Dermis microvascular lymphatic vessel endothelial cell (primary cell): ENCODE results near the gene TYW1B. TPM values are rescaled to one million over a fixed set of nuclear protein-coding genes. Genes with fewer than 3 reads are reported as not detected.
"Not testable (repeated sequence)": the region's sequence is repeated elsewhere in the genome, so short reads cannot be mapped to it uniquely, and the experiment has no call there.

Experiments
- DNase-seq, 2 donors: peaks; one replicate each; pipeline versions ENCODE4 v3.0.0 to v3.0.0-alpha.2; 2010; ENCODE audit warnings: low read depth in 2 of 2
- total RNA-seq: library from RNA; depleted of rRNA; stranded (reverse); fragments of >200 nt; gene quantifications from 2 replicates; pipeline ENCODE4 v1.2.1, GENCODE V29; 2014

The TYW1B gene
- total RNA-seq, 1 donor from 2014 or later, result 3.7 TPM

DNA sequence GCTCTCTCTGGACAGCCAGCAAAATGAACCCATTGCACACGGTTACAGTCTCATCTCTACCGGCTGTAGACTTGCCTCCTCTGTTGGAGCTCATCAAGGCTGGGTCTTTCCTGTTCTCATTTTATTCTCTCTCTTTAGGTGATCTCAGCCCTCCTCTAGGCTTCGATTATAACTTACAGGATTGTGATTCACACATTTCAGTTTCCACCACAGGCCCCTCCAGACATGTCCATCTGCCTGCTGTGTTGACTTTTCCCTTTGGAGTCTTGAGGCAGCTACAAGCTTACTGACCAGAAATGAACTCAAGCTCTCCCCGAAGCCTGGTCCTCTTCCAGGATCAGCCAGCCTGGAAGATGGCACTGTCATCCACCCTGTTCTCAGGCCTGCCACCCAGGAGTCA lies 268.5 kb downstream of the TYW1B start:
- not testable (repeated sequence) for DNase-seq

DNA sequence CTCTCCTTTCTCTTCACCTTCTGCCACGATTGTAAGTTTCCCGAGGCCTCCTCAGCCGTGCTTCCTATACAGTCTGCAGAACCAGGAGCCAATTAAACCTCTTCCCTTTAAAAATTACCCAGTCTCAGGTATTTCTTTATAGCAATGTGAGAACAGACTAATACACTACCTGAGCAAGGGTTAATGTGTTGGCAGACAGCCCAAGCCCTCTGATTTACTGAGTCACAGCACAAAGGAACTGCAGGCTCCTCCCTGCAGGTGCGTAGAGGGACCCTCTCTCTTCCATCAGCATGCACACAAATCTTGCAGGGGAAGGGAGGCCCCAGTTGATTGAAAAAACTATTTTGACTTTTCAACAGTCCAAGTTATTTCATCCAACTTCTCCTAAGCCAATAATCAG lies 271.3 kb downstream of the TYW1B start:
- not testable (repeated sequence) for DNase-seq

GRCh38 chr7:72555238-72555637 lies 272.8 kb downstream of the TYW1B start:
- DNase-seq, result not testable (repeated sequence)

DNA sequence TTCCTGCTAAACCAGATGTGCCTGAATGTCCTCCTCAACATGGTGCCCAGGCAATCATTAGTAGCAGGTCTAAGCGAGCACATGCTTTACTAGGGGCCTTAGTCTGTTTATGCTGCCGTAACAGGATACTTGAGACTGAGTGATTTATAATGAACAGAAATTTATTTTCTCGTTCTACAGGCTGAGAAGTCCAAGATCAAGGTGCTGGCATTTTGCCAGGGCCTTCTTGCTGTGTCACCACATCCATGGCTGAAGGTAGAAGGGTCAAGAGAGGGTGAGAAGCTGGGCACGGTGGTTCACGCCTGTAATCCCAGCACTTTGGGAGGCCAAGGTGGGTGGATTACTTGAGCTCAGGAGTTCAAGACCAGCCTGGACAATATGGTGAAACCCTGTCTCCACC lies 273.6 kb downstream of the TYW1B start:
- DNase-seq, result not testable (repeated sequence)

DNA sequence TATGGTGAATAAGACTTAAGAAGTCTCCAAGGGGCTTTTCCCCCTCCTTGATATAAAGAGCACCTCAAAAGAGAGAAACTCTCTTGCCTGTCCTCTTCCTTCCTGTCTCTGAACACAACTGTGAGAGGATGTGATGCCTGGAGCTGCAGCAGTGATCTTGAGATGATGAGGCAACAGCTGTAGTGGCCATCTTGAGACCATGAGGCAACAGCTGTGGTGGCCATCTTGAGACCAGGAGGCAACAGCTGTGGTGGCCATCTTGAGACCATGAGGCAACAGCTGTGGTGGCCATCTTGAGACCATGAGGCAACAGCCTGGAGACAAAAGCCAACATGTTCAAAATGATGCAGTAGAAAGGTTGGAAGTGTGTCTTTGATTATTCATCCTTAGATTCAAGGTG lies 277.5 kb downstream of the TYW1B start:
- DNase-seq, result not testable (repeated sequence)

GRCh38 chr7:72546586-72547237 lies 281.3 kb downstream of the TYW1B start:
- not testable (repeated sequence) for DNase-seq

DNA sequence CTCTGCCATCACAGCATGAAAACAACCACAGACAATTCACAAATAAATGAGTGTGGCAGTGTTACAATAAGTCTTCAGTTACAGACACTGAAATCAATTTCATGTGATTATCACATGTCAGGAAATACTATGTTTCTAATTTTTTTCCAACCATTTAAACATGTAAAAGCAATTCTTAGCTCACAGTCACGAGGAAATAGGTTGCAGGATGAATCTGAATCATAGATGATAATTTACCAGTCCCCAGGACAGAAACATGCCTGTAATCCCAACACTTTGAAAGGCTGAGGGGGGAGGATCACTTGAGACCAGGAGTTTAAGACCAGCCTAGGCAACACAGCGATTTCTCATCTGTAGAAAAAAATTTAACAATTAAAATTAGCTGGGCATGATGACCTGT lies 283.5 kb downstream of the TYW1B start:
- DNase-seq, result not testable (repeated sequence)

- no peak for DNase-seq
These were observed 287.1 kb downstream of the TYW1B start for GRCh38 chr7:72540923-72541322.

DNA sequence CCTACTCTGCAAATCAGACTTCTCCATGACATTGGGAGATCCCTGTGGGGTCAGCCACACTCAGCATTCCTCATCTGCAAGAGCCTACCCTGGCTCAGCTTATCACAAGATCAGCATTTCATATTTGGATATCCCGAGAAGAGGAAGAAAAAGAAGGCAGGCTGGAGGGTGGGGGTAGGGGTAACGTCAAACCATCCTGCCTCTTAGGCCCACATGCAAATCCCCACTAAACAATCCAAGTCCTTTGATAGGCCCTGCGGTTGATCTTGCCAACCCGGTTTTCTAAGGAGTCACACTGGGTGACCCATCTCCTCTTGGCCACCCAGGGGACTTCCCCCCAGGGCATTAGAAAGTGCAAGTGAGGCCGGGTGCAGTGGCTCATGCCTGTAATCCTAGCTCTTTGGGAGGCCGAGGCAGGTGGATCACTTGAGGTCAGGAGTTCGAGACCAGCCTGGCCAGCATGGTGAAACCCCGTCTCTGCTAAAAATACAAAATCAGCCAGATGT lies 287.8 kb downstream of the TYW1B start:
- no peak for DNase-seq

- DNase-seq, result no peak
These were observed 288.3 kb downstream of the TYW1B start for GRCh38 chr7:72539702-72540101.

DNA sequence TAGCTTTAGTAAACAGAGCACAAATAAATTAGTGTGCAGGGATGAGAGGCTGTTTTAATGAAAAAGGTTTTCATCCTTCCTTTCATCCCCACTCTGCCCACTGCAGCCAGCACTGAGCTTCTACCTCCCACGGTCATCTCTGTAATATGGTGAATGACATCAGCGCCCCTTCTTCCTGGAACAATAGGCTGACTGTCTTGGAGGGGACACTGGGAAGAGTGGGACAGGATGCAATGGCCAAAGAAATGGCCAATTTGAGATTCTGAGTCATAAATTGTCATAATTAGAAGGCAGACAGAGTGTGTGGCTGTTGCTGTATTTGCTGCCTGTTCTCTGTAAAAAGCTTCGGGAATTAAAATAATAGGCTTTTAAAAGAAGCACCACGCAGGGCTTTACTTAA lies 289.1 kb downstream of the TYW1B start:
- no peak for DNase-seq

DNA sequence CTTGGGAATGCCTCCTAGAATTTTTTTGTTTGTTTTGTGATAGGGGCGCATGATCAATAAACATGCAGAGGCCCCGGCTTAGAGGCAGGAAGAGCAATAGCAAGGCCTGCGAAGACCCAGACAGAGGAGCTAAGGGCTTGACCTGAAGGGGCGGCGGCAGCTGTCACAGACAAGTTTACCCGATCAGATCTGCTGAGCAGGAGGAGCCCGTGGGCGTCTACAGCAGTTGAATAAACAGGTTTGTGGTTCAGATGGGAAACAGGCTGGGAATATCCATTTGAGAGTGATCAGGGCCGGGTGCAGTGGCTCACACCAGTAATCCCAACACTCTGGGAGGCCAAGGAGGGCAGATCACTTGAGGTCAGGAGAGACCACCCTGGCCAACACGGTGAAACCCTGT lies 289.9 kb downstream of the TYW1B start:
- no peak for DNase-seq

GRCh38 chr7:72536038-72536437 lies 292.0 kb downstream of the TYW1B start:
- DNase-seq, result peak in 1 of 2 donors; percentile 27

GRCh38 chr7:72531048-72531447 lies 297.0 kb downstream of the TYW1B start:
- DNase-seq, result not testable (repeated sequence)

Other genes with a start within 250 kb of the TYW1B start
- gene POM121, start 96.9 kb upstream of the TYW1B start, total RNA-seq, result 3.0 and 5.3 TPM in 2 replicates
- gene TRIM74, start 141.3 kb upstream of the TYW1B start, total RNA-seq, result 0.13 TPM in 1 of 2 replicates, not detected in the other
- gene SPDYE8, start 201.6 kb upstream of the TYW1B start, total RNA-seq, result not detected in 2 replicates
- not detected in 2 replicates for gene SPDYE11, start 229.7 kb upstream of the TYW1B start, total RNA-seq